K562 (cell line): ENCODE measurements around the gene NHSL2. TPM values are rescaled to one million over a fixed set of nuclear protein-coding genes. Genes with fewer than 3 reads are reported as not detected.

Experiments used
- ARID1B ChIP-seq: fragments of 450-650 bp; IDR thresholded peaks from 2 replicates; pipeline ENCODE4 v1.6.1; 2016; ENCODE audit warnings: antibody characterized with exemption, mild to moderate bottlenecking, inconsistent platforms
- CBFA2T2 ChIP-seq: fragments of 450-650 bp; conservative IDR thresholded peaks from 2 replicates; pipeline ENCODE4 v1.6.1; 2017; ENCODE audit warnings: mild to moderate bottlenecking
- CTBP1 ChIP-seq: fragments of 450-650 bp; IDR thresholded peaks from 2 replicates; pipeline ENCODE4 v1.6.1; 2016; ENCODE audit warnings: borderline replicate concordance
- CTCF ChIP-seq, 3 experiments: IDR thresholded peaks in 2 of 3; conservative IDR thresholded peaks in 1 of 3; 2 replicates each; pipeline ENCODE4 v1.5.1; 2011 to 2012; ENCODE audit warnings: low read length in 3 of 3, mild to moderate bottlenecking in 3 of 3, control low read depth in 2 of 3, improper control_type of control experiment in 1 of 3, inconsistent platforms in 1 of 3, low read depth in 1 of 3, mixed read lengths in 1 of 3, moderate library complexity in 1 of 3; ENCODE audit not compliant: insufficient read depth in 2 of 3
- ESRRA ChIP-seq: fragments of 450-650 bp; IDR thresholded peaks from 2 replicates; pipeline ENCODE4 v1.6.1; 2014; ENCODE audit warnings: low read depth, mild to moderate bottlenecking, moderate library complexity, borderline replicate concordance
- FOXA3 ChIP-seq, 2 experiments: fragments of 450-650 bp in 1 of 2; sonication (generic) in 1 of 2; formaldehyde crosslinking; IDR thresholded peaks in 1 of 2; conservative IDR thresholded peaks in 1 of 2; 2 replicates each; pipeline versions ENCODE4 v1.4.0 to v1.8.0; 2020 to 2022; ENCODE audit warnings: mild to moderate bottlenecking in 2 of 2, missing genetic modification reagents in 1 of 2
- FOXJ3 ChIP-seq: sonication (generic); formaldehyde crosslinking; IDR thresholded peaks from 2 replicates; pipeline ENCODE4 v1.4.0; 2020; ENCODE audit warnings: mild to moderate bottlenecking, missing genetic modification reagents
- HEY1 ChIP-seq: fragments of 250-450 bp; sonication (Bioruptor Pico); IDR thresholded peaks from 2 replicates; pipeline ENCODE4 v1.5.0; 2020; ENCODE audit warnings: mild to moderate bottlenecking, moderate library complexity, borderline replicate concordance
- KLF1 ChIP-seq: fragments of 450-650 bp; IDR thresholded peaks from 2 replicates; pipeline ENCODE4 v1.6.1; 2016; ENCODE audit warnings: missing genetic modification characterization, missing compliant biosample characterization
- MEIS2 ChIP-seq: fragments of 450-650 bp; IDR thresholded peaks from 2 replicates; pipeline ENCODE4 v1.6.1; 2014; ENCODE audit warnings: mild to moderate bottlenecking; ENCODE audit not compliant: partially characterized antibody
- SMARCE1 ChIP-seq: fragments of 450-650 bp; IDR thresholded peaks from 2 replicates; pipeline ENCODE4 v1.7.1; 2016; ENCODE audit warnings: mild to moderate bottlenecking
- SPI1 ChIP-seq: IDR thresholded peaks from 2 replicates; pipeline ENCODE4 v1.6.1; 2011; ENCODE audit warnings: low read depth, low read length, control low read depth, borderline replicate concordance
- TAL1 ChIP-seq: fragments of 450-650 bp; IDR thresholded peaks from 2 replicates; pipeline ENCODE4 v1.6.1; 2016; ENCODE audit warnings: mild to moderate bottlenecking
- TEAD1 ChIP-seq, 2 experiments: fragments of 450-650 bp in 1 of 2; sonication (generic) in 1 of 2; formaldehyde crosslinking; IDR thresholded peaks; 2 replicates each; pipeline versions ENCODE4 v1.4.0 to v1.8.0; 2020 to 2022; ENCODE audit warnings: mild to moderate bottlenecking in 2 of 2, missing genetic modification reagents in 1 of 2
- ZNF140 ChIP-seq: fragments of 250-450 bp; sonication (Bioruptor Pico); IDR thresholded peaks from 2 replicates; pipeline ENCODE4 v1.8.0; 2021; ENCODE audit warnings: moderate library complexity, mild to moderate bottlenecking, inconsistent platforms
- polyA plus RNA-seq, 8 experiments: library from polyadenylated mRNA; depleted of rRNA in 4 of 8; stranded (reverse) in 5 of 8; unstranded in 3 of 8; fragments of >200 nt; fragmentation: Nextera tagmentation in 2 of 8; fragmentation: Illumina TruSeq in 1 of 8; extraction: Ambion mirVana in 2 of 8; extraction: Trizol in 1 of 8; gene quantifications; 2 replicates each; pipeline versions ENCODE4 v1.2.1 to v1.2.3, GENCODE V29; 2011 to 2014; ENCODE audit warnings: inconsistent platforms in 1 of 8, missing spikeins in 1 of 8
- total RNA-seq, 7 experiments: library from RNA; depleted of rRNA in 6 of 7; stranded (reverse); fragments of >200 nt in 6 of 7; fragmentation: Illumina TruSeq in 2 of 7; extraction: Trizol in 2 of 7; gene quantifications; 2 replicates each; pipeline versions ENCODE4 v1.2.1 to v1.2.3, GENCODE V29; 2011 to 2021; ENCODE audit warnings: low replicate concordance in 1 of 7
- TF ChIP-seq, protein P1 (sequence below): fragments of 450-650 bp; IDR thresholded peaks from 2 replicates; pipeline ENCODE4 v1.6.1; 2016
- TF ChIP-seq, protein P2 (sequence below), 2 experiments: IDR thresholded peaks in 1 of 2; conservative IDR thresholded peaks in 1 of 2; 2 replicates each; pipeline ENCODE4 v1.6.1; 2016; ENCODE audit warnings: low read depth in 2 of 2, mild to moderate bottlenecking in 1 of 2, missing compliant biosample characterization in 1 of 2, missing genetic modification characterization in 1 of 2, moderate library complexity in 1 of 2
- TF ChIP-seq, protein P3 (sequence below), 2 experiments: fragments of 250-450 bp in 1 of 2; fragments of 450-650 bp in 1 of 2; sonication (Bioruptor Pico) in 1 of 2; IDR thresholded peaks; 2 replicates each; pipeline versions ENCODE4 v1.6.1 to v1.8.0; 2016 to 2021; ENCODE audit warnings: mild to moderate bottlenecking in 2 of 2, moderate library complexity in 2 of 2, missing compliant biosample characterization in 1 of 2, missing genetic modification characterization in 1 of 2

The NHSL2 gene
- total and polyA plus RNA-seq, 9 of the 15 experiments (the other 6 are each of a cell fraction or from before 2014, with no cell fraction given) = 0.02 TPM; not detected in 8

GRCh38 chrX:71996136-71996535, 85.5 kb downstream of the NHSL2 start (continued):
- TF ChIP-seq, protein P1, sequence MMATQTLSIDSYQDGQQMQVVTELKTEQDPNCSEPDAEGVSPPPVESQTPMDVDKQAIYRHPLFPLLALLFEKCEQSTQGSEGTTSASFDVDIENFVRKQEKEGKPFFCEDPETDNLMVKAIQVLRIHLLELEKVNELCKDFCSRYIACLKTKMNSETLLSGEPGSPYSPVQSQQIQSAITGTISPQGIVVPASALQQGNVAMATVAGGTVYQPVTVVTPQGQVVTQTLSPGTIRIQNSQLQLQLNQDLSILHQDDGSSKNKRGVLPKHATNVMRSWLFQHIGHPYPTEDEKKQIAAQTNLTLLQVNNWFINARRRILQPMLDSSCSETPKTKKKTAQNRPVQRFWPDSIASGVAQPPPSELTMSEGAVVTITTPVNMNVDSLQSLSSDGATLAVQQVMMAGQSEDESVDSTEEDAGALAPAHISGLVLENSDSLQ = peak; percentile 51
- TF ChIP-seq SMARCE1 (peak; percentile 43; the same call in 1 of the 2 replicates), HEY1 (CRISPR knock-in tag) (no peak), TEAD1 (CRISPR knock-in tag; IDR thresholded peaks at IDR 0.05) (0 out of 4 replicates have a peak, but pooled peaks of 1 of the 2 experiments have one; percentile 28), ARID1B (peak; percentile 70), CTCF (IDR thresholded peaks at IDR 0.05 in 2 of 3, conservative IDR thresholded peaks at IDR 0.05 in 1 of 3; ENCODE audit: insufficient read depth in 2 of 3, low read depth in 1 of 3, low read length in 3 of 3) (no peak), KLF1 (tag) (0 out of 2 replicates have a peak, but pooled peaks have one; percentile 38), CBFA2T2 (0 out of 2 replicates have a peak, but pooled peaks have one; percentile 16), SPI1 (peak; percentile 65; the same call in 1 of the 2 replicates), FOXA3 (CRISPR knock-in tag; conservative IDR thresholded peaks at IDR 0.05 in 1 of 2, IDR thresholded peaks at IDR 0.05 in 1 of 2) (peak; percentile 91 to 98), ZNF140 (CRISPR knock-in tag) (no peak), CTBP1 (peak; percentile 51; the same call in 1 of the 2 replicates), TAL1 (peak; percentile 49; the same call in 1 of the 2 replicates), ESRRA (0 out of 2 replicates have a peak, but pooled peaks have one; percentile 17), FOXJ3 (CRISPR knock-in tag) (no peak), MEIS2 (peak; percentile 33)
- TF ChIP-seq, protein P2, sequence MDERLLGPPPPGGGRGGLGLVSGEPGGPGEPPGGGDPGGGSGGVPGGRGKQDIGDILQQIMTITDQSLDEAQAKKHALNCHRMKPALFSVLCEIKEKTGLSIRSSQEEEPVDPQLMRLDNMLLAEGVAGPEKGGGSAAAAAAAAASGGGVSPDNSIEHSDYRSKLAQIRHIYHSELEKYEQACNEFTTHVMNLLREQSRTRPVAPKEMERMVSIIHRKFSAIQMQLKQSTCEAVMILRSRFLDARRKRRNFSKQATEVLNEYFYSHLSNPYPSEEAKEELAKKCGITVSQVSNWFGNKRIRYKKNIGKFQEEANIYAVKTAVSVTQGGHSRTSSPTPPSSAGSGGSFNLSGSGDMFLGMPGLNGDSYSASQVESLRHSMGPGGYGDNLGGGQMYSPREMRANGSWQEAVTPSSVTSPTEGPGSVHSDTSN (CRISPR knock-in tag; IDR thresholded peaks at IDR 0.05; ENCODE audit: low read depth) = 0 out of 2 replicates have a peak, but pooled peaks have one; percentile 10
- TF ChIP-seq, protein P2 (tag; conservative IDR thresholded peaks at IDR 0.05; ENCODE audit: low read depth) = no peak
- TF ChIP-seq, protein P3, sequence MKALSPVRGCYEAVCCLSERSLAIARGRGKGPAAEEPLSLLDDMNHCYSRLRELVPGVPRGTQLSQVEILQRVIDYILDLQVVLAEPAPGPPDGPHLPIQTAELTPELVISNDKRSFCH (CRISPR knock-in tag; IDR thresholded peaks at IDR 0.05) = no peak
- TF ChIP-seq, protein P3 (tag; IDR thresholded peaks at IDR 0.05) = no peak
